SK-N-DZ (cell line): ENCODE measurements around the gene SLC43A3.

Experiments used
- DNase-seq: peaks from one replicate; pipeline ENCODE4 v3.0.0-alpha.2; 2015; ENCODE audit warnings: low spot score
- small RNA-seq, 2 experiments: library from RNA; depleted of rRNA; stranded (forward); fragments of <200 nt; gene quantifications; one replicate each; pipeline ENCODE3, GENCODE V24; 2014

The SLC43A3 gene

DNA sequence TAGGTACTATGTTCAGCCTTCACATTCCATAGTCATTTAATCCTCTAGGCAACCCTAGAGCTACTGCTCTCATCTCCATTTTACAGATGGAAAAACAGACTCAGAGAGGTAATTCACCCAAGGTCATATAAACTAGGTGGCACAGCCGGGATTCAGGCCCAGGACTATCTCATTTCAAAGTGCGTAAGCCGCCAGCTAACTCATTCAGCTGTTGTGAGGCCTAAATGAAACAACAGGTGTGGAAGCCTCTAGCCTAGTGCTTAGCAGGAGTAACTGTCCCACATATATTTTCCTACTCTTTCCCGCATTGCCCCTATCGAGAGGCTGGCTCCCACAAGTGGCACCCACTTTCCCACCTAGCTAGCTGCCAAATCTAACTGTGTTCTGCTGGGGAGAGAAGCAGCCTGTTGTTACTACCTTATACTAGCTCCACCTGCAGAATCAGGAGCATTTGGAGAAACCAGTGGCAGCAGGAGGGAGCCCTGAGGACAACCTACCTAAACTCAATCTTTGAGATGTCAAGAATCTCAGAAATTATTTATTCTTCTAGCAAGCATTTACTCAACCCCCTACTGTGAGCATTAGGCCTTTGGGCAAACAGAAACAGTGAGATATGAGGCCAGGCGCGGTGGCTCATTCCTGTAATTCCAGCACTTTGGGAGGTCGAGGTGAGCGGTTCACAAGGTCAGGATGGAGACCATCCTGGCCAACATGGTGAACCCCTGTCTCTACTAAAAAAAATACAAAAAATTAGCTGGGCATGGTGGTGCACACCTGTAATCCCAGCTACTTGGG lies 66.8 kb downstream of the SLC43A3 start:
- no peak for DNase-seq

DNA sequence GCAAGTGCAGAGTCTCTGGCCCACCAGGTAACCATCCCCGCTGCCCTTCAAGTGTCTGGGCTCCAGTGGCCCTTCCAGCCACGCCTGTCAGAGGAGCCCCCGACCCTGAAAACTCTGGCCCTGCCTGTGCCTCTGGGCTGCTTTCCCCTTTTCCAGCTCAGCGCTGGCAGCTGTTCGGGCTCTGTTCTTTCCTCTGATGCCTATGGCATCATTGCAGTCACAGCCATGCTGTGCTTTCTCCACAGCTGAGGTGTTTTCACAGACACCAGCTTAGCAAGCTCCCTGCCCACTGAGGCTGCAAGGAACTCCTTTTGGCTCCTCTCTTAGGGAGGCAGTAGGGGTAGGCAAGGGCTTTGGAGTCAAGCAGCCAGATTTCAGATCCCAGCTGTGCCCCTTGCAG lies 67.5 kb downstream of the SLC43A3 start:
- no peak for DNase-seq

DNA sequence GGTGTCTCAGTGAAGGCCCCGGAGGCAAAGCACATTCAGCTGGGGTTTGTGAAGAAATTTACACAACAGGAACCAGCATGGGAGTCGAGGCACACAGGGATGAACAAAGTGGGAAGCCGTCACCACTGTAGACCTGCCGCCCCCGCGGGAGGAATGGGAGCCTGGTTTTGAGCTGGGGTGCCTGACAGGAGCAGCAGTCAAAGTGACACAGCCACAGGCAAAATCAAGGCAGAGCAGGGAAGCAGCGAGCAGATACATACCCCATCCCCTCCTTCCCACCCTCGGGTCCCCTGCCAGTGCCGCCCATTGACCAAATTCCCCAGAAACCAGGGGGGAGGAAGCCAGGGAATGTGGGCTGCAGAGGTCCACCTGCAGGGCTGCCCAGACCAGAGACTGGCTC lies 67.9 kb downstream of the SLC43A3 start:
- DNase-seq: no peak

DNA sequence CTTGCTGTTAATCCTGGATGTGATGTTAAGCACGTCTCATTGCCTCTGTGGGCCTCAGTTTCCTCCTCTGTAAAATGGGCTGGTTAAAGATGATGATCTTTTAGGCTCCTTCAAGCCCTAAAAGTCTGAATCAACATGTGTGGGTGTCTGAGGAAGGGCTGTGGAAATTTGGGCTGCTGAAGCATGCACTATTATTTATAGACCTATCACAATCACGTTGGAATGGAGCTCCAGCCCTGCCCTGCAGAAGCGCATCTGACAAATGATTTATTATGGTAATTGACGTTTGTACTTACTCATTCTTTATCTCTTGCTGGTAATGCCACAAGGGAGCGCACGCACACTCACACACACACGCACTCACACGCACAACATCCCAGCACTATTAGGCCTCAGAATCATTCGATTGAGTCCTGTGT lies 68.4 kb downstream of the SLC43A3 start:
- DNase-seq: no peak

DNA sequence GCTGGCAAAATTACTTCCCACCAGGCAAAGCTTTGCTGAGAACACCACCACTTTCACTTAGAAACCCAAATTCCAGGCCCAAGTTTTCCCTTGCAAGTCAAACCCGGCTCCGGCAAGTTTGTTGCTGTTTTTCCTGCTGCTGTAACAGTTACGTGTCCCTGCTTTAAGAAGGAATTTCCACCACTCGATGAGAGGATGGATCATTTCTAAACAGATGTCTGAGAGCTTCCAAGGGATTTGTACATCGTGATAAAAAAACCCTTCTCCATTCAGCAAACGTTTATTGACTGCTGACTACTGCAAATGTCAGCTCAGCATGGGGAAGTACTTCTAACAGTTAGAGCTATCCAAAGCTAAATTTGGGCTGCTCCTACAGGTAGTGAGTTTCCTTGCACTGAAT lies 69.1 kb downstream of the SLC43A3 start:
- no peak for DNase-seq

DNA sequence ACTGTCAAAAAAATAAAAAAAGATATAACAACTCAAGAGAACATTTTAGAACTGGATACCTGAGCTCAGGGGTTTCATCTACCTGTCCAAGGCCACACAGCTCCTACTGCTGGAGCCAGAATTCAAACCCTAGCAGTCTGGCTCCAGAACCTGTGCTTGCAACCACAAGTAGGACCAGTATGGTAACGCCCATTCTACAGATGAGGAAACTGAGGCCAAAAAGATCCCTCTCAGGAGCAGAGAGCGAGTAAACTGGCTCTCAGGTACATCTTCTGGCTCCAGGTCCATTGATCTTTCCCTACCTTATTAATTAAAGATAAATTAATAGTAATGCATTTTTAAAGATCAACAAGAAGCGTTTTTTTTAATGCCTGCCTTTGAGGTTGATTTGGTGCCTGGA lies 69.6 kb downstream of the SLC43A3 start:
- DNase-seq: no peak

Small RNAs within 50 kb of the gene (small RNA-seq; reads per million reads assigned to genes)
- gene RNA5SP341: 0 reads per million in 2 experiments
